Activated CD8-positive, alpha-beta memory T cell treated with anti-CD3 and anti-CD28 coated beads, Interleukin-2, amount 50 U/mL, for 48 hours (primary cell): ENCODE results near the gene E2F8.

ENCODE experiments used
- DNase-seq: peaks from one replicate; pipeline ENCODE4 v3.0.0-alpha.2; 2020

The E2F8 gene

GRCh38 chr11:19181531-19182261 is 59.0 kb downstream of the E2F8 start:
- no peak for DNase-seq

GRCh38 chr11:19176629-19177186 is 64.0 kb downstream of the E2F8 start:
- DNase-seq = no peak
